GM19351 (cell line): Measurements from ENCODE around the gene CD96.
"Not testable (repeated sequence)": the region's sequence is repeated elsewhere in the genome, so short reads cannot be mapped to it uniquely, and the experiment has no call there.

Source experiments
- ATAC-seq: cut with Tn5 transposase; IDR thresholded peaks from one replicate; pipeline ENCODE4 v1.9.1; 2021; ENCODE audit warnings: mild to moderate bottlenecking, moderate library complexity; ENCODE audit not compliant: unreplicated experiment

The CD96 gene

DNA sequence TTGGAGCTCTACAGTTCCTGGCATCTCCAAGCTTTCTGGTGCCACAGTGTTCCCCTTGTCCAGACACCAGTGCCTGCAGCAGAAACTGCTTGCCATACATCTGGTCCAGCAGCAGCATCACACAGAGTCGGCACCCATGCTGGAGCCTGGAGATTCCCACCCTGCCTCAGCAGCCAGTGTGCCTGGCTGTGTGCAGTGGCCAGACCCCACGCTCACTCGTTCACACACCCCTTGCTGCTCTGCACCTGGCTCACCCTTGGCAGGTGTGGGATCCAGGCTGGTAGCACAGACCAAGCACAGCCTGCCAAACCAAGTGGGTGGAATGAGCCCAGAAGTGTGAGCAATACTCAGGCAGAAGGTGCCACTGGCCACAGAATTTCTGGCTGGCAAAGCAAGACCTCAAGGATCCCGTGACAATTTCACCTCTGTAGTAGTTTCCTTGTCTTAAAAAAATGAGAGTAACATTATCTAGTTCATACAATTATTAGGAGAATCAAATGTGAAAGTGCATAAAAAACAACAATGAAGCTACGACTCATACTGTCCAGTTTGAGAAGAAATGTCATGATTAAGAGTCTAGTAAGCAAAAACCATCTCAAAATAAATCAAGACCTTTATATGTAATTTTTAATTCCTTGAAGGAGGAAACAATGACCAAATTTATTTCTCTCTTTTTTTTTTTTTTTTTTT, 76.1 kb downstream of the CD96 start:
- ATAC-seq, result no peak

DNA sequence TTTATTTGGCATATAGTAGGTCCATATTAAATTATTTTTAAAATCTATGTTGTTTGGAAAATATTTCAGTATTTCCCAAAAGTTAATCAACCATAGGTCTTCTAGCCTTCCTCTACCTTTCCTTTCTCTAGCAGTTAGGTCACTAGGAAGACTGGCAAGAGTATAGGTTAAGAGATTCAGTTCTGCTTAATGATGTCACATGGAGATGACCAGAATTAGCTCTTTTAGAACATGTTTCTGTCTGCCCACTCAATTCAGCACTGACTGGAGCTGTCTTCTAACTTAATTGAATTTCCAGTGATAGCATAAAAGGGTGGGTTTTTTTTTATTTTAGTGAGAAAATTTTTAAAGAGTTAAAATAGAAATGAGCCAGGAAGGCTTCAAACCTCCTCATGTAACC, 76.9 kb downstream of the CD96 start:
- peak; percentile 47 for ATAC-seq

DNA sequence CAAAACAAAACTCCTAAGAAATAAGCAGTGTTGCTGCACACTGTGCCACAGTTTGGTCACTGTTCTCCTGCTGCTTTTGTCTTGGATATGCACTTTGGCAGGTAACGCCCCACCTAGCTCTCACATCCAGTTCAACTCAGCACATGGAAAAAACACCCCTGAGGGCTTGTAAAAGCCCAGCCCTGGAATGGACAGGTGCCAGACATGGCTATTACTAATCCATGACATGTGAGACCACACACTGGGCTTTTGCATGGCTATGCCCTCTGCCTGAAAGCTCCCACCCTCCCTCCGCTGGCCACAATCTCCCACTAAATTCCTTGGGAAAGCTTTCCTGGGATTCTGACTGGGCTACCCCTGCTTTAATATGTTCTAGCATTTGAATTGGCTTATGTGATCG, 77.8 kb downstream of the CD96 start:
- no peak for ATAC-seq

DNA sequence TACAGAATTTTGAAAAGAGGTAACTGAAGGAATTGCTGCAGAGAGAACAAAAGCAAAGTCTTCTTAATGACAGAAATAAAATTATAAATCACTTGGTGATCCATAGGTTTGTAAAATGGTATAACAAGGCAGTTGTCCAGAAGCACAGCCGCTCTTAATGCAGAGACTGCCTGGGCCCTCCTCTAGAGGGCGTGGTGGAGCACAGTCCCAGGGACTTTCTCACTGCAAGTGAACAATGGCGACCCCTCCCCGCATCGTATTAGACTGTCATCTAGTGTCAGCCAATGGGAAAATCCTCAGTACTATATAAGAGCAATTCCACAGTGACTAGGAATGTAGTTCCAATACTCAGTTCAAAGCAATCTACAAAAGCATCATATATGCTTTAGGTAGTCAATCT, 79.5 kb downstream of the CD96 start:
- ATAC-seq, result no peak

DNA sequence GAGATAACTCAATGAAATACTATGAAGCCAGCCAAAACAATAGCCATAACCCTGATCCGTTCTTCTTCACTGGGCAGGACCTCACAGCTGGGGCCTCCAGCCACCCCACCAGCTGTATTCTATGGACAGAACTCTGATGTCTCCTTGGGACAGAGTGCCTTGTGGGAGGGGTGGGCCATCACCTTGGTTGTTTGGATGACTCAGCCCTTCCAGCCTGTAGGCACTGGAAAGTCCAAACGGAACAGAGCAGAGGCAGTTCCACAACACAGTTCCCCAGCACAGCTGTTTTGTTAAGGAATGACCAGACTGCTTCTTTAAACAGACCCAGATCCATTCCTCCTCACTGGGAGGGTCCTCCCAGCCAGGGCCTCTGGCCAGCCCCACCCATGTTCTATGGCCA, 85.1 kb downstream of the CD96 start:
- ATAC-seq, result no peak

DNA sequence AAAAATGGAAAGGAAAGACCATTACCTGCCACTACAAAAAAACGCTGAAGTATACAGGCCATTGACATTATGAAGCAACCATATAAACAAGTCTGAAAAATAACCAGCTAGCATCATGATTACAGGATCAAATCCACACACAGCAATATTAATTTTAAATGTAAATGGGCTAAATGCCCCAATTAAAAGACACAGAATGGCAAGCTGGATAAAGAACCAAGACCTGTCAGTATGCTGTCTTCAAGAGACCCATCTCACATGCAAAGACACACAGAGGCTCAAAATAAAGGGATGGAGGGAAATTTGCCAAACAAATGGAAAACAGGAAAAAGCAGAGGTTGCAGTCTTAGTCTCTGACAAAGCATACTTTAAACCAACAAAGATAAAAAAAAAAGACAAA, 87.0 kb downstream of the CD96 start:
- not testable (repeated sequence) for ATAC-seq

DNA sequence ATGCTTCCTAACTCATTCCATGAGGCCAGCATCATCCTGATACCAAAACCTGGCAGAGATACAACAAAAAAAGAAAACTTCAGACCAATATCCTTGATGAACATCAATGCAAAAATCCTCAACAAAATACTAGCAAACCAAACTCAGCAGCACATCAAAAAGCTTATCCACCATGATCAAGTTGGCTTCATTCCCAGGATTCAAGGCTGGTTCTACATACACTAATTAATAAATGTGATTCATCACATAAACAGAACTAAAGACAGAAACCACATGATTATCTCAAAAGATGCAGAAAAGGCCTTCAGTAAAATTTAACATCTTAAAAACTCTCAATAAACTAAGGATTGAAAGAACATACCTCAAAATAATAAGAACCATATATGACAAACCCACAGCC, 88.6 kb downstream of the CD96 start:
- not testable (repeated sequence) for ATAC-seq

DNA sequence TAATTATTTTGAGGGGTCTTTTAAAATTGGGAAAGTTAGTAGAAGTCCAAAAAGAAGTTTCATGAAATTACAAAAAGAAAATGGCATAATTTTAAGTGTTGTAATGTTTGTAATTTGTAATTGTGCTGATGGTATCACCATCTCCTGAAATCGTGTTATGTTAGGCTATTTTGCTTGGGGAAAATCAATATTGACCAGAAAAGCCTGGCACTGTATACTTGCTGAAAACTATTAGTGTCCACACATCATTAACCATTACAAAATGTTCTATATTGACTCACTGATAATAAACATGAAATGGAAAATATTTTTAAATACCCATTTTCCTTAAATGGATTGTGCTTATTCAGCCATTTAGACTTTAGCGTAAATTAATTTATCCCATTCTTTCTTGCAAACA, 93.4 kb downstream of the CD96 start:
- ATAC-seq, result no peak

DNA sequence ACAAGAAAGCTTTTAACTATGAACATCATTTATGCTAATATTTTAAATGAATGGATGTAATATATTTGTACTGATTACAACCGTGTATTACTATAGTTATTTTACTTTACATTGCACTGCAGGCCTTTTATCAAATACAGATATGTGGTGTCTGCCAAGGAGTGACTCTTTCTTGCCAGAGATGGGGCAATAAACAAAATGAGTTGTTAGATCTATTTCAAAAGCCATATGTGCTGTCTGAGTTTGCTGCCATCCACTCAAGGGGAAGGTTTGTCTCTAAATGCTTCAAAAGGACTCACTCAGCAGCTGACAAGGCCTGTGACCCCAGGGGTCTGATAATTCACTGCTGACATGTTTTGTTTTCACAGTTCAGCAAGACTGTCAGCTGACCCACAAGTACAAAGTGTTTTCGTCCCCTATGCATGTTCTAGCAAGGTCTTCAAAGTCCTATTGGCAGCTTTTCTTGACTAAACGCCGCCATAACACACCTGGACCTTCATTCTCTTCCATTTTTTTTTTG, 94.4 kb downstream of the CD96 start:
- no peak for ATAC-seq

DNA sequence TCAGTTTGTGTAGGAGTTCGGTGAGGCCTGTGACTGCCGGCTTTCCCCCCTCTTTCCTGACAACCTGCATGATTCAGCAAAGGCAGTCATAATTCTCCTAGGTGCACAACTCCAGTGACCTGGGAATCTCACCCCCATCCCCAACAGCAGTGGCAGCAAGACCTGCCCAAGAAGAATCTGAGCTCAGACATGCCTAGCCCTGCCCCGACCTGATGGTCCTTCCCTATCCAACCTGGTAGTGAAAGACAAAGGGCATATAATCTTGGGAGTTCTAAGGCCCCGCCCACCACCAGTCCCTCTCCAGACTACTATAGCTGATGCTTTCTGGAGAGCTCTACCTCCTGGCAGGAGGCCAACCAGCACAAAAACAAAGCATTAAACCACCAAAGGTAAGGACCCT, 97.3 kb downstream of the CD96 start:
- no peak for ATAC-seq

DNA sequence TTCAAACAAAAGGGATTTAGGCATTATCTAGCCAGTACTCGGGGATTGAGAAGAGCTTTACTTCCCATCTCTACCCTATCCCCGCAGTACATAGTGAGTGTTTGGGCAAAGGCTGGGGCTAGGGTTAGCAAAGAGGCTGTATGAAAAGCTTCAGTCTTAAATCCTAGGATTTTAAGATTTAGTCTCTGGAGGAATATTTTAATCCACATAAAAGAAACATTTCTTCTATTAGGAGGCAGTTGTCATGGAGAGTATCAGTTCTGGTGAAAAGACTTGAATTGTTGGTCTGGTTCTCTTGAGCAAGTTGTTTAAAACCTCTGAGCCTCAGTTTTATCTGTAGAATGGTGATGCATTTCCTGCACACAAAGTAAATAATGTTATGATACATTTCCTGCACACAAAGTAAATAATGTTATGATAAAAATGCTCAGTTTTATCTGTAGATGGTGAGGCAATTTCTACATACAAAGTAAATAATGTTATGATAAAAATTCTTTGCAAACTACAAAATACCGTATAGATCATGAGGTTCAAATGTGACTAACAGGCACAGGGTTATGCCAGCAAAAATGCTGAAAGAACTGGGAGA, 107.1 kb downstream of the CD96 start:
- no peak for ATAC-seq

DNA sequence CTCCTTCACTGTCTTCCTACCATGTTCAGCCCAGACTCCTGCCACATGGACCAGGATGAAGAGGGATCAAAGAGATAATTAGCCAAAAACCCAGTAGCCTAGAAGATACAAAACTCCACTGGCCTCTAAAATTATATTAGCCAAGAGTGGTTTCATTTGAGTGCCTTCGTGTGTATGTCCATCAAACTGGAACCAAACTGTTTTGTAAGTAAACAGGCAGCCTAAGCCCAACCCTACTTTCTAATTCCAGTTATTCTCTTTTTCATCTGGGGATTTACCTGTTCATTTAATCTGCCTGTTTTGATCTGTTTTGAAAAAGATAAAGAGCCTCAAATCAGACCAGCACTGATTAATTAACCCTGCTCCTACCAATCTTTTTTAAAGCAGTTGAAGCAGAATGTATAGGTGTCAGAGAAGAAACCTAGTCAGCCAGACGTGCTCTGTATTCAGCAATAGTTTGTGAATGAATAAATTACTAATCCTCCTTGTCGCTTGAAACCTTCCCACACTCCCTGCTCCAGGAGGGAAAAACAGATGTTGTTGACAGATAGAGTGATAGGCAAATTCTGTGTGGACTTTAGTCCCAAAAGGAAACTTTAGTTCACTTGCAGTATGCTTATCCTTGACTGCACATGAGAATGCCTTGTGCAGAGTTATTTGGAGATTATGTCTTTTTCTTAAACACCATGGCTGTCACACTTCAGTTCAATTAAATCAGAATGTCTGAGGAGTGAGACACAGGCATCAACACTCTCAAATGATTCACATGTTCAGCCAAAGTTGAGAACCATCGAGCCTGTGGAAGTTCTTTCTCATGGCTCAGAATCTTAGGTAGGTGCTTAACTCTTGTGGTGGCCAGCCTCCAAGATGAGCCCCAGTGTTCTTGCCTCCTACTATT, 108.6 kb downstream of the CD96 start:
- ATAC-seq, result no peak

DNA sequence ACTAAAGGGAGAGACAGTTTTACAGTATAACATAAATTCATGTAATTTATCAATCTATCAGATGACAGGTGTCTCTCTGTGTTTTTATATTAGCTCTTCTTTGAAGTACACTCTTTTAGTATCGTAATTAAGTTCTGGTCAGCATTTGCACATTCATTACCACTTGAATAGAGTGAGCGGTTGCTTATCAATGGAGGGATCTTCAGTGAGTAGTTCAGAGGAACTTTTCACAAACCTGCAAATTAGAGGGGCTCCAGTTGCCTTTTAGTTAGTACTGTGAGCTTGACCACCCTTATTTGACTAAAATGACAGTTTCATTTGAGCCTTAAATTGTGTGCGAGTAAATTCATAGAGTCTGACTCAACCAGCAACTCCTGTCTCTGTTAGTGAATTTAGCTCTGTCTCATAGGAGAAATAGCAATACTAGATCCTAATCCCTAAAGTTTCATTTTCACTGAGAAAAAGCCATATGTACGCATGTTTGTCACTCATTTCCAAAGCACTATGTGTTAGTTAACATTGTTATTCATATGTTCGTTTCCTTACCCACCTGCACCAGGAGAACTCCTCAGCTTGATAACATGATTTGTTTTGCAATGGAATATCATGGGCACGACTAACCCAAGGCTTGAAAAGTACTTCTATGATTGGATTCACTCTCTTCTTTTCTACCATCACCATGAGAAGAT, 110.6 kb downstream of the CD96 start:
- no peak for ATAC-seq

DNA sequence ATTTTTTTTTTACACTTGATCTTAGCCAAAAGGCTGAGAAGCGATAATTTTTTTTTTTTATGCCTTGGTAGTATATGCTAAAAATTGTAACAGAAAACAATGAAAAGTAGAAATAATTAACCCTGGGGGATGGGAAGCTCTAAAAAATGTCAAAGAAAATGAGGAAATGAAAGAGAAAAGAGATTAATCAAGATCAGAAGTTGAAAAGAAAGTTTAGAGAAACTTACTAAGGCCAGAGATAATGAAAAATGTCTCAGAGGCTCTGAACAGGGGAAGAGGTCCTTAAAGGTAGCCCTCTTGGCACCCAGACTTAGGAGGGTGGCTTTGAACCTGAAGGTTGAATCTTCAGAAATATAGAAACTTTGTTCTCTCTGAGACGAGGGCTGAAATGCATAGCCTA, 111.8 kb downstream of the CD96 start:
- ATAC-seq, result no peak

DNA sequence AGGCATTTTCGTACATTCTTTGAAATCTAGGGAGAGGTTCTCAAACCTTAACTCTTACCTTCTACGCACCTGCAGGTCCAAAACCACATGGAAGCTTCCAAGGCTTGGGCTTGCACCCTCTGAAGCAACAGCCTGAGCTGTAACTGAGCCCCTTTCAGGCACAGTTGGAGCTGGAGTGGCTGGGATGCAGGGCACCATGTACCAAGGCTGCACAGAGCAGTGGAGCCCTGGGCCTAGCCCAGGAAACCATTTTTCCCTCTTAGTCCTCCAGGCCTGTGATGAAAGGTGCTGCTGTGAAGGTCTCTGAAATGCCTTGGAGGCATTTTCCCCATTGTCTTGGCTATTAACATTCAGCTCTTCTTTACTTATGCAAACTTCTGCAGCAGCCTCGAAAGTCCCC, 120.0 kb downstream of the CD96 start:
- no peak for ATAC-seq

DNA sequence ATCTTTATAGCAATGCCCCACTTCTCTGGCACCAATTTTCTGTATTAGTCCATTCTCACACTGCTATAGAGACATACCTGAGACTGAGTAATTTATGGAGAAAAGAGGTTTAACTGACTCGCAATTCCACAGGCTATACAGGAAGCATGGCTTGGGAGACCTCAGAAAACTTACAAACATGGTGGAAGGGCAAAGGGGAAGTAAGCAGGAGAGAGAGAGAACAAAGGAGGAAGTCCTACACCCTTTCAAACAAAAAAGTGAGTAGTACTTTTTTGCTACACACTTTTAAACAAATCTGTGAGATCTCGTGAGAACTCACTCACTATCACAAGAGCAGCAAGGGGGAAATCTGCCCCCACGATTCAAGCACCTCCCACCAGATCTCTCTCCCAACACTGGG, 120.9 kb downstream of the CD96 start:
- no peak for ATAC-seq

DNA sequence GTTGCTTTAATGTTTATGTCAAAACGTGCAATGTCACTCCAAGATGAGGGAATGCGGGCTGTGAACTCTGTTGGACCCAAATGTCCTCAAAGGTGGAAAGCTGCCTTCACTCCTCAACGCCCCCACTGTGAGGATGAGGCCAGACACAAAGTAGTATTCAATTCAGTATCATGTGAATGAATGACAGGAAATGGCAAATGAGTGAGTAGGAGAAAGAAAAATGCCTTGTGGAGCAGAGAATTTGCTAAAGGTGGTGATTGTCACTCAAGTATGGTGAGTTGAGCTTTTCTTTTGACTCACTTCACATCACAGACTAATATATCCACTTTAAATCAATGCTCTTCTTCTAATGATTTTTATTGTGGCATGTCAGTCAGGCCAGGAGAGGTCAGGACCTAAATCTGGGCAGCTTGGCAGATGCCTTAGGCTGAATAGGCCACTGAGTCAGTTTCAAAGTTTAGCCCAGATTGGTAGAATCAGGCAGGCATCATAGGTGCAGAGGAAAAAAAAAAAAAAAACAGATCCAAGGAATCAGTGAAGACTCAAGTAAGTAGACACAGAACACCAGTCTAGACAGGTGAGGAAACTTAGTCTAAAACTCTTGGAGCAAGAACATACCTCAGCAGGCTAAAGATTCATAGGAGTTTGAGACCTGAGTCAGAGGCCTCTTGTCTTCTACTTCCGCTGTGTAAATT, 124.2 kb downstream of the CD96 start:
- ATAC-seq, result no peak

DNA sequence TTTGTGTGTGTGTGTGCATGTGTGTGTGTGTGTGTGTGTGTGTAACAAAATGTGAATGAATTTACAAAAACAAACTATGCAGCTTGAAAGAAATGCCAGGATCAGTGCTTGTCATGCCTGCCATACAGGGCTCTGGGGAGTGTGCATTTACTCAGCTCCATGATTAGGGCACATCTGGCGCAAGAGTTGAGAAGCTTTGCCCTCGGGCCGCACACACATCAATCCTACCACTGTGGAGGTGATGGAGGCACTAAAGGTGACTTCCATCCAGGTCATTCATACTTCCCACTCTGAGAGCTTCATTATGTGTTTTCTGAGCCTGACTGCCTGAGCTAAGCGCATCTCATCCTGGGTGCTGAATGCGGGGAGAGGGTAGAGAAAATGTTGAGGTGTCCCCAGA, 125.2 kb downstream of the CD96 start:
- ATAC-seq, result no peak

DNA sequence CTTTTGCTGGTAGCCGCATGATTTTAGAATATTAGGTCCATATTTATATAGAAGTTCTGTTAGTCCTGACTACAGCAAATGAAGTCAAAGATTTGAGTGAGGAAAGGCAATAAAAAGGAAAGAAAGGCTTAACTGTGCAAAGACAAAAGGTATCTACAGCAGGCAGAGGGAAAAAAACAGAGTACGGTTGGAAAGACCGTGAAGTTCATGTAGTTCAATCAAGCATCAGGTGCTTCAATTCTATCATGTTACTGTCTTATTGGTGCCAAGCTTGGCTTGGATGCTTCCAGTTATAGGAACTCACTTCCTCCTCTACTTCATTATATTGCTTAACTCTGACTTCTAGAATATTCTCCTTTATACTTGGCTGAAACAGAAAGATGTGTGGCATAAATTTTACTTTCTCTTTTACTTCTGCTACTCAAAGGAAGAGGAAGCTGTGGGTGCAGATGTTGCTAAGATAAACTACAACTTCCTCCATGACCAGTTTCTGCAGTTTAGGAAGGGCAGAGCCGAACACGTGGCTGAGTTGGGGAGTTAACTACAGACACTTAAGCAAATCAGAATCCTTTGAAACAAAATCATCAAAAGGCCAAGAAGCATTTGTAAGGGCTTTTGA, 125.7 kb downstream of the CD96 start:
- peak; percentile 97 for ATAC-seq

DNA sequence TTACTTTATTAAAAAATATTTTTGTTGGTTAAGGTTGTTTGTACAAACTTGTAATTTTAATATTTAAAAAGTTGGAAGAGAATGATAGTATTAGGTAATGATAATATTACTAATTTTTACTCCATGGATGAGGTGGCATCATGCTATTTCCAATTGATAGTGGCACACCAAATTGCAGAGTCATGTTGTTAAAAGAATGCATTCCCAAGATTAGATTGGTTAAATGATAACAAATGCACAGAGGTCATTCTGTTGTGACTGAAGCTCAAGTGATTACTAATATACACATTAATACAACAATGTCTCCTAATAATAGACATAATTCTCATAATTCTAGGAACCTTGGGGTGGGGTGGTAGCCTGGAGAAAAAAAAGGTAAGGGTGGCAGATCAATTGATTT, 126.3 kb downstream of the CD96 start:
- no peak for ATAC-seq
